ENCODE measurements around the gene ACOT12. TPM values are rescaled to one million over a fixed set of nuclear protein-coding genes. Genes with fewer than 3 reads are reported as not detected.
"Not testable (repeated sequence)": the region's sequence is repeated elsewhere in the genome, so short reads cannot be mapped to it uniquely, and the experiment has no call there.

ACOT12 gene
- polyA plus RNA-seq (2012; ENCODE audit: insufficient read depth, insufficient read length): not detected

DNA sequence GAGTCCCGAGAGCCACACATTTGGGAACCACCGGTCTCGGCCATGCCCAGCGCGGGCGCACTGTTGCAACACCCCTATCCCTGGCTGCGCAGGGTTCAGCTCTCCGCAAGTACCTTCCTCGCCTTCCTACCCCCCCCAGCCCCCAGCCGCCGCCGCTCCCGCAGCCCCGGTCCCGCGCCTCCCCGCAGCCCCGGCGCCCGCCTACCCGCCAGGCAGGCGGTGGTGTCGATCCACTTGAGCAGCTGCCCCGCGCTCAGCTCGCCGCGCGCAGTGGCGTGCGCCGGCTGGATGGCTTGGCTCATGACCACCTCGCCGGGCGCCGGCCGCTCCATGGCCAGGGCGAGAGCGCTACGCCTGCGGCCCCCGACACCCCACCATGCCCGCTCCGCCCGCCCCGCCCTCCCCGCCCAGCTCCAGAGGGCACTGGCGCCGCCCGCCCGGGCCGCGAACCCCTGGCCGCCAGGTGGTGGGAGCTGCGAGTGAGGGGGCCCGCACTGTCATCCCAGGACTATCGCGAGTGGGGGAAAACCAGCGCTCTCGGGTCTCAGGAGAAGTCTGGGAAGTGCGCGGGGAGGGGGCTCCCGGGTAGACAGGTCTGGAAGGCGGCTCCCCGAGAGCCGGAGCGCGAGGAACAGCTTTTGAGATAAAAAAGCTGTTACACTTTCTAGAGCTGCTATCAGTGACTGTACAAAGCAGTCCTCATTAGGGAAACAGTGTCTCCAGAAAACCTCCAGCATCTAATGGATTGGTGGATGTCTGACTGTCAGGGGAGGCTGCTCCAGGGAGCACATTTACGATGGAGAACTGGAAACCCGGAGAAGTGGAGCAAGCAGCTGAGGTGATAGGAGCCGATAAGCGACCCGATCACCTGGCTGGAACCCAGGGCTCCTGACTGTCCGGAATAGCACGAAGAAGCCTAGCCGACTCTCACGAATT lies at the start of gene ACOT12:
ACOT12 (minus strand) TSS at position 352 of the 936 bp plus-strand sequence; CDS start at position 332, 20 bp downstream.
- no peak within 1 kb of the TSS for H3K4me3 ChIP-seq (ENCODE audit: low read length)
- no peak for DNase-seq (ENCODE audit: low read depth, low spot score)

DNA sequence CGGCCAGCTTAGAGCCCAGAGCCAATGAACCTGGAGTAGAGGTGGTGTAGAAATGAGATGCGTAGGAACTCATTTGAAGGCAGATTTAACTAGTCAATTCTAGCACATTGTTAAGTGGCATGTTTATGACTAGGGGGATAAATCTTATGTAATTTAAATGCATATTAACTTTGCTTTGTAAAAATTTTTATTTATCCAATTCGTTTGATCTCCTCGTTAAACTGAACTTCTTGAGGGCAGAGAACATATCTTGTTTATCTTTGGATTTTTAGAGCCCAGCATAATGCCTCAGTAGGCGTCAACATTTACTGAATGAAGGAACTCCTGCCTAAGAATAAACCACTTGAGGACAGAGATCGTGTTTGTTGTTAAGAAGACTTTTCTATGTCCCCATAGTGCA lies 41.1 kb upstream of the ACOT12 start:
- no peak for DNase-seq (ENCODE audit: low read depth, low spot score)
- no peak overlapping the region for H3K4me3 ChIP-seq (ENCODE audit: low read length)

DNA sequence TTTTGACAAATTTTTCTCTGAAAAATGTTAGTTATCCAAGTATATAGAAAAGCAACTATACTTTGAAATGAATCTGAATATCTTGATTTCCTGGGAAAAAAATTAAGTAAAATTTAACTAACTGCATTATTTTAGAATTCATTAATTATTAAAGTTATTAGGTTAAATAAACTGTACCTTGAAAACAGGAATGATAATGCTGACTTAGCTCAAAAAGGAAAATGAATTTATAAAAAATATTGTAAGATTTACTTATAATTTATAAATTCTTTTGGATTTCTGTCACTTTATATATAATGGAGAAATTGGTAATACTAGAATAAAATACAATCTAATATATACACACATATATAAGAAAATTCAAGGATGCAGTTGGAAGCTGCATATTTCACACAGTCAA lies 36.1 kb upstream of the ACOT12 start:
- DNase-seq (ENCODE audit: low read depth, low spot score): no peak
- H3K4me3 ChIP-seq (ENCODE audit: low read length): no peak overlapping the region

DNA sequence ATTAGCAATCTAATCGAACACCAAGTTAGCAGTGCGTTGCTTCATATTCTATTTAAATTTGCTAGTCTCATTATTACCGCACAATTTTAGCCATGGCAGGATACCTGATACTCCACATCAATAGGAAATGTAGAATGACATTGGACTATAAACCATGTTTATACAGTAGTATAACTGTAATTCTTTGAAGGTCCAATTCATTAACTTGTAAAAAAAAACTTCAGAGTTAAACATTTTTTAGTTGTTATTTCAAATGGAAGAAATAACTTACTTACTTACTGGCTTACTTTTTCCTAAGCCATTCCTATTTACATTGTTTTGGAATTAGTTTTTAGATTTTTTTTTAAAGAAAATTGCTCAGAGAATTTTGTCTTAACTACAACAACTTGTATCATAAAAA lies 35.4 kb upstream of the ACOT12 start:
- DNase-seq (ENCODE audit: low read depth, low spot score): no peak
- H3K4me3 ChIP-seq (ENCODE audit: low read length): no peak overlapping the region

DNA sequence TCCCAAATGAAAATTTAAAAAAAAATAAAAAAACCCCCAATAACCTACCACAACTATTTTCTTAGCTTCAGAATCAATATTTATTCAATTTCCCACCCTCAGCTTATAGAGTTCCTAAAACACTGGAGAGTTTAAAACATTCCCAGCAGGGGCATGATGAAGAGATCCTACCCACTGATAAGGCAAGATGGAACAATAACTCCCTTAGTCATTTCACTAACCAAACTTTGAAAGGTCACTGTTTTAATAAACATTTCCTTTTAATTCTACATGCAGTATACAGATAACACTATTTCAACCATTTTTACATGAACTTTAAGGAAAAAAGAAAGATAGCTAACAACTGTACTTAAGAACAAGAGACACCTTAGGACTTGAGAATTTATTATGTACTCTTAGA lies 34.9 kb upstream of the ACOT12 start:
- no peak for DNase-seq (ENCODE audit: low read depth, low spot score)
- H3K4me3 ChIP-seq (ENCODE audit: low read length): no peak overlapping the region

DNA sequence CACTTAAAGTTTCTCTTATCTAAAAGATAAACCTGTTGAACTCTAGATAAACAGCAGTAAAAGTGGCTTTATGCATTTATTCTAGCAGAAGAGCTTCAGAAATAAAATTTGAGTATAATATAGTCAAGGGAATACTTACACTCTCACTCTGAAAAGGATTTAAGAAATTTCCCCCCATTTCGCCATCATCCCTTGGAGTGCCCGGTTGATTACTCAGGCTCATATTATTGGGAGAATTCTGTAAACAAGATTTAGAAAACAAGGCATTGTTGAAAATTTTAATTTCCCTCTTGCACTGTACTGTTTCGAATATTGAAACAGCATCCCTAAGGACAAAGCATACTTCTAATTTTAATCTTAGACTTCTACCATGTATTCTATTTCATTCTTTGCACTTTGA lies 34.5 kb upstream of the ACOT12 start:
- no peak for DNase-seq (ENCODE audit: low read depth, low spot score)
- H3K4me3 ChIP-seq (ENCODE audit: low read length): no peak overlapping the region

DNA sequence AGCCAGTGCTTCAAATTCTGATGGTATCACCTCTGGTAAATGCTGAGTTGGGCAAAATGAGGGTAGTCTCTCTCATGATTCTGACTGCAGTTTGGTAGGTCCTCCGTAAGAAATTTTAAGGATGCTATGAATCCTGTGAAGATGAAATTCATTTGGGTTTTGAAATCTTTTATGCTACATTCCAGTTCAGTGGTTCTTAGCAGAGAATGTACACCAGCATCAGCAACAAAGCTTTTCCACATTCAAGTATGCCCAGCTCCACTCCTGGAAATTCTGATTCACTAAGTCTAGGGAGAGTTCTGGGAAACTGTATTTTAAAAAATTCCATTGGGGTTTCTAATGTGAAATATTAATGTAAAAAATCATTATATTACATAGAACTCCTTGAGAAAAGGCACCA lies 33.6 kb upstream of the ACOT12 start:
- DNase-seq (ENCODE audit: low read depth, low spot score): no peak
- H3K4me3 ChIP-seq (ENCODE audit: low read length): no peak overlapping the region

DNA sequence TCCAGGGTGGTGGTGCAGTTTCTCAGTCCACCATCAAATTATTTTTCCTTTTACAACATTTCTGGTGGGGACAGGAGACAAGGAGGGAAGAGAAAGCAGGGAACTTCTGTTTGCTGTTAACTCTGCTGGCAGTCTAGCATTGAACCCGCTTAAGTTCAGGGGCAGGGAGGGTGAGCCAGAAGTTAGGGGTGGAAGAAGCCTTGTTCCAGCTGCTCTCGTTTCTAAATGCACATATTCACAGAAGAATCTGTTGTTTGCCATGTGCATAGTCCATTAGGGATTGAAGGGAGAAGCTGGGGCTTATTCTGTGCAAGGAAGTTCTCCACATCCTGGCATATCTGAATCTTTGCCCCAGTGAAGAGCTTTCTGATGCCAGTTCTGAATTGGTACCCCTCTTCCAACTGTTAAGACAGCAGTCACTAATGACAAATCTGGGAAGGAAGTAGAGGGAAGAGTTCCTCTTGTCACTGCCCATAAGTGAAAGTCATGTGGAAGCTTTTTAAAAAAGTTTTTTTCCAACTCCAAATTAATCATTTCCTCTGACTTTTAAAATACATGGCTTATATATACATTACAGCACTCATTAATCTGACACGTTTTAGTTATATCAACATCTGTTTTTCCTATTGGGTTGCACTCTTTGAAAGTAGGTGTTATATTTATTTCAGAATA lies 32.6 kb upstream of the ACOT12 start:
- no peak overlapping the region for H3K4me3 ChIP-seq (ENCODE audit: low read length)
- no peak for DNase-seq (ENCODE audit: low read depth, low spot score)

DNA sequence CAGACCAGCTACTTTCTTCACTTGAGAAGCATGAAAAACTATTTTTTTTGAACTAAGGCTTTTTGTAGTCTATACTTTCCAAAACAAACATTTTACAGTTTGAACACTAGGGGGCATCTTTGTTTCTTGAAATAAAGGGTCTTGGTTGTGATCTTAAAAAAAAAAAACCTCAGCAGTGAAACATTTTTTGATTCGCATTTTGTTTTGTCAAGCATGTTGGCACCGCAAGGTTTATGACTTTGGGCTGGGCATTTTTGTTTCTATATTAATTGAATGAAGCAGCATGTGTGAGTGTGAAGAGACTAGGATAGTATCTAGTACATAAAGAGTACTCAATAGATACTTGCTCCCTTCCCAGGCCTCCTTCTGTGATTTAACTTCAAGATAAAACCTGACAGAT lies 31.6 kb upstream of the ACOT12 start:
- H3K4me3 ChIP-seq (ENCODE audit: low read length): no peak overlapping the region
- DNase-seq (ENCODE audit: low read depth, low spot score): peak; percentile 54

DNA sequence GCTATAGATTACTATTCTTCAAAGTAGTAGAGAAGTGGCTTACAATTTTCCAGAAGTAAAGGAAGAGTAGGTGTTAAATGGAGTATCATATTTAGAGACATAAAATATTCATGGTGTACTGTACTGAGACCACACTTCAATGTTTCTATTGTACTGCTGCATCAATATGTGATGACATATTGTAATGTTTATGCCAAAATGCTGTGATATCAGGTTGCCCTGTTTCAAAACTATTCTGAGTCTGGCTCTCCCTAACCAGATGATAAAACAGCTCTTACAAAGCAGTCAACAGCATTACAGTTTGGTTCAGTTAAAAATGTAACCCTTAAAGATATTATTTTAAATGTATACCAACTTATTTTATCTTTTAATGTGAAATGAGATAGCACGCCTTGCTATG lies 30.8 kb upstream of the ACOT12 start:
- H3K4me3 ChIP-seq (ENCODE audit: low read length): no peak overlapping the region

DNA sequence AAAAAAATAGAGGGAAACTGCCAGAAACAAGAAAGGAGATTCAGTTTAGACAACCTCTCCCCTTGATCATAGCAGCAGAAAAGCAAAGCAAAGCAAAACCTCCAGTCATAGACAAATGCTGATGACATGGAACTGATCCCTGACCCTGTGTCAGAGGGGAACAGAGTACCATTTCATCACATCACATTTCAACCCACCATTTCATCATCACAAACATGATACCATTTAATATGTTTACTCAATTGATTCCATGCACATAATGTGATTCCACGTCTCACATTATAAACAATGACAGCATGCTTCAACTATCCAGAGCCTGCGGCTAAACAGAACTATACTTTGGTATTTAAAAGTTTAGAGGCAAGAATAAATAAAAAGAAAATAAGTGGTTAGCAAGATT lies 28.7 kb upstream of the ACOT12 start:
- no peak for DNase-seq (ENCODE audit: low read depth, low spot score)
- H3K4me3 ChIP-seq (ENCODE audit: low read length): no peak overlapping the region

More for the DNA sequence above, 30.8 kb upstream of the ACOT12 start:
- no peak for DNase-seq (ENCODE audit: low read depth, low spot score)

DNA sequence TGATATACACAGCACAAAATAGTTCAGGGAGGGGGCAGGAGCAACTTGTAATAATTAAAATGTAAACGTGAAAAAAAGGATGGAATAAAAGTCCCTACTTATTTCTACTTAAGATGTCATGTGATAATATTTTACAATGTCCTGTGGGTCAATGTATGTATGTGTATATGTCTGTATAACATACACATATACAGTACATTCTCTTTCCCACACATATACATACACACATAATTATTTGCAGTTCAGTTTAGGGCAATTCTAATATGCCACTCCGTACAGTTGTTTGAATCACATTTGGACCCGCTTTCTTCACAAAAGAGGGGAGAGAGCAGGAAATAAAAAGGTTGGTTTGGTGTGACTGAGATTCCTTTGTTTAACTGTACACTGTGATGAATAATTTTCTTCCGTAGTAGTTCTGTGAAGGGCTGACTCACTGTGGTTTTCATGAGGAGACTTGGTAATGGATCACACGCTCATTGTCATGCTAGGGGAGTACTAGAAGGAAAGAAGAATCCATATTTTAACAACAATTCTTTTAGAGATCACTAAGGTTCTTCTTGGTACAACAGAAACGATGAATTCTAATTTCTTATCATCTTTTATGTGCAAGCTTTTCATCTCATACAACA lies 26.2 kb upstream of the ACOT12 start:
- no peak overlapping the region for H3K4me3 ChIP-seq (ENCODE audit: low read length)
- DNase-seq (ENCODE audit: low read depth, low spot score): peak; percentile 68

DNA sequence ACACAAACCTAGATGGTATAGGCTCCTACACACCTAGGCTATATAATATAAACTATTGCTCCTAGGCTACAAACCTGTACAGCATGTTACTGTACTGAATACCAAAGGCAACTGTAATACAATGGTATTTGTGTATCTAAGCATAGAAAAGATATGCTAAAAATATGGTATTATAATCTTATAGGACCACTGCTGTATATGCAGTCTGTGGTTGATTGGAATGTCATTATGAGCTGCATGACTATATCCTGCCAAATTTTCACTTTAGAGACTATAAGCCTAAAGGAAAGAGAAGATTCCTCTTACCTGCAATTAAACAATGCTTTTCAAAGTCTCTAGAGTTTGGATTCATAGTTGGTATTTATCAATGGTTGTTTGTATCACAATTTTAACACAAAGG lies 24.7 kb upstream of the ACOT12 start:
- H3K4me3 ChIP-seq (ENCODE audit: low read length): no peak overlapping the region
- no peak for DNase-seq (ENCODE audit: low read depth, low spot score)

DNA sequence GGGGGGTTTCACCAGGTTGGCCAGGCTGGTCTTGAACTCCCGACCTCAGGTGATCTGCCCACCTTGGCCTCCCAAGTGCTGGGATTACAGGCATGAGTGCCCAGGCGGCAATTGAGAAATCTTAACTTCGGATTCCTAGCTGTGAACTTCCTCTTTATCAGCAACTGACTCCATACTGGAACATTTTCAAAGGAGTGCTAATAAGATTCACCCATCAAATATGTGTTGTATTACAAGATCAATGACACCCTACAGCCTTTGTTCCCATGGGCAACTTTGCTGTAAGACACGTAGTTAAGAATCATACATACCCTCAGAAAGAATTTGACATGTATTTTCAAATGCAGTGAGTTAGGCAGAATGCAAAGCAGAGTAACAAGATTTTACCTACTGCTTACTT lies 23.1 kb upstream of the ACOT12 start:
- no peak for DNase-seq (ENCODE audit: low read depth, low spot score)
- no peak overlapping the region for H3K4me3 ChIP-seq (ENCODE audit: low read length)

DNA sequence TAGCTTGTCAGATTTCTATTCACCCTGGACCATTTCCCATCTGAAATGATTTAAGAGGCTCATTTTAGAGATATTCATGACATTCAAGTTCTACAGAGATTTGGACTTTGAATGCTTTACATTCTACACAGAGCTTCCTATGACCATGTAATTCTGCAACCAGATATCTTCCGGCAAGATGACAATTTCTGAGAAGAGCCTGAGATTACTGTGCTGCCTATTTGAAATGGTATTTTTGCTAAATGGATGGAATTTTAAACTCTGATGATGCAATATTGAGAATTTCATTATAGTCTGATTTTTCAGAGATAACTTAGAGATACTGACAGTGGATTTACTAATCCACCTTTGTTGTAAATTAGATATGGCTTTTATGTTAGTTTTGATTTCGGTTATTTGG lies 16.0 kb upstream of the ACOT12 start:
- no peak for DNase-seq (ENCODE audit: low read depth, low spot score)
- H3K4me3 ChIP-seq (ENCODE audit: low read length): no peak overlapping the region

DNA sequence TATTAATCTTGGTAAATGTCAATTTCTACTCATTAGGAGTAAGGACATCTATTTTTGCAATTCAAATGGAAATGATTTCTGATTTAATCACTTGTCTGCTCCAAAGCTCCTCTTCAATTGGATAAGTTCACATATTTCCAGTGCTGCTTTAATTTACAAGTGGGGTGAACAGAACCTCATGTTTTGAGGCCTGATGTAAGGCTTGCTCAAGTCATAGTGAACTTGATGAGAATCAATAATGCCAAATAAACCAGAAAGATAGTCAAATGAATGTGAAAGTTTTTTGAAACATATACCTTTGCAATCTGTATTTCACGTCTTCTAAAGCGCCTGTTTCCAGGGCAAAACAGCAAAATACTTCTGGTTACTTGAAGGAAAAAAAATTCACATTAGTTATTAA lies 15.4 kb upstream of the ACOT12 start:
- H3K4me3 ChIP-seq (ENCODE audit: low read length): no peak overlapping the region
- no peak for DNase-seq (ENCODE audit: low read depth, low spot score)

DNA sequence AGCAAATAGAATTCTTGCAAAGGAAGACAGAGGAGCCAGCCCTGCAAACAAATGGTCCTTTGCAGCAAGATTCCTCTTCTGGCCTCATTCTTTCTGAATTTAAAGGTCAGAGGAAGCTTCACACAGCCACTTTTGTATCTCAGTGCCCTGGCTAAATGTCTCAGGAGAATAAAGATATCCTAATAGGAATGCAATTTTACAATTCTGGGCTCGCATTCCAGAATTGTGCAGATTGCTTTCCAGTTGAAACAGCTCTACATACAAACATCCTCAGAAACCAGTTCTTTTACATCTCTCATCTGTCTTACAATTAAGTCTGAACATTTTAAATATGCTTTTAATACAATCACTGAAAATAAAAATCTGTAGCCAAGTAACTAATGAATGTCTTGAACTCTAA lies 14.6 kb upstream of the ACOT12 start:
- DNase-seq (ENCODE audit: low read depth, low spot score): no peak
- no peak overlapping the region for H3K4me3 ChIP-seq (ENCODE audit: low read length)

DNA sequence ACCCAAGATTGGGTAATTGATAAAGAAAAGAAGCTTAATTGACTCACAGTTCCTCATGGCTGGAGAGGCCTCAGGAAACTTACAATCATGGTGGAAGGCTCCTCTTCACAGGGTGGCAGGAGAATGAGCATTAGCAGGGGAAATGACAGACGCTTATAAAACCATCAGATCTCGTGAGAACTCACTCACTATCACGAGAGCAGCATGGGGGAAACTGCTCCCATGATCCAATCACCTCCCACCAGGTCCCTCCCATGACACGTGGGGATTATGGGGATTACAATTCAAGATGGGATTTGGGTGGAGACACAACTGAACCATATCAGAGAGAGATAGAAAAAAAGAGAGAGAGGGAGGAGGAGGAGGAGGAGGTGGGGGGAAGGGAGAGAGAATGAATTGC lies 13.9 kb upstream of the ACOT12 start:
- not testable (repeated sequence) for H3K4me3 ChIP-seq (ENCODE audit: low read length); DNase-seq (ENCODE audit: low read depth, low spot score)

DNA sequence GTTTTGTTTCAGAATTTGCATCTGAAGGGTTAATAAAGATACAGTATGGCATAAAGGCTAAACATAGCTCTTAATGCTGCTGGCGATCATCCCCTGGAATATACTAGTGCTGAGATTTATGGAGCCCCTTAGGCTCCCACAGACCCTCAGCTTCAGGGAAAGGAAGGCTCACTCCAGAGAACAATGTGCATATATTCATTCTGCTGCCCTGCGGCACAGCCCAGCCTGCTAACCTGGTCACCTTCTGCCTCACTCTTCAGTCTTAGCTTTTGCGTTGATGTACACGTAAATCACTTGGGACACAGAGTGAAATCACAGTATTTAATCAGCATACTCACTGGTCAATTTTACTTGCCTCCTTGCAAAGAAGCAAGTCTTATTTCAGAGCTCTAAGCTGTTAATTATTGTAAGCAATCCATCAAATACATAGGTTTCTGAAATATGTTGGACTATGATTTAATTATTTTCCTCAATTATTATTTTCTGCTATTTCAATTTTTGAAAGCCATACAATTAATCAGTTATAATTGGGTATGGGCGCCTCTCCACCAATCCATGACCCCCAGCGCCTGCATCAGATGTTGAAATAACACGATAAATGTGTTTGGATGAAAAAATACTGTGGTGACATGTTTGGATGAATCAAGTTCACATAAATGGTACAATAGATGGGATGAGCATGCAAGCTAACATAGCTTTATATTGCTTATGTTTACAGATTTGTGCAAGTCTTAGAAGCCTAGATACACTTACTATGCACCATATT lies 11.4 kb upstream of the ACOT12 start:
- DNase-seq (ENCODE audit: low read depth, low spot score): no peak
- H3K4me3 ChIP-seq (ENCODE audit: low read length): no peak overlapping the region

Measured in Jurkat, Clone E6-1 (cell line).